K562 (cell line): Measurements from ENCODE around the gene PTCH2. TPM values are rescaled to one million over a fixed set of nuclear protein-coding genes. Genes with fewer than 3 reads are reported as not detected.

Source experiments
- ATF6 ChIP-seq: sonication (generic); formaldehyde crosslinking; IDR thresholded peaks from 2 replicates; pipeline ENCODE4 v1.4.0; 2020; ENCODE audit warnings: mild to moderate bottlenecking, missing genetic modification reagents
- CBFA2T2 ChIP-seq: fragments of 450-650 bp; conservative IDR thresholded peaks from 2 replicates; pipeline ENCODE4 v1.6.1; 2017; ENCODE audit warnings: mild to moderate bottlenecking
- E2F4 ChIP-seq: sonication (generic); formaldehyde crosslinking; IDR thresholded peaks from 2 replicates; pipeline ENCODE4 v1.8.0; 2022; ENCODE audit warnings: mild to moderate bottlenecking, low read depth, missing genetic modification reagents
- ETV6 ChIP-seq, 3 experiments: fragments of 150-350 bp in 1 of 3; sonication (generic) in 1 of 3; formaldehyde crosslinking in 1 of 3; IDR thresholded peaks; 2 replicates each; pipeline versions ENCODE4 v1.6.1 to v1.8.0; 2014 to 2022; ENCODE audit warnings: borderline replicate concordance in 2 of 3, low read depth in 2 of 3, antibody characterized with exemption in 1 of 3, low read length in 1 of 3, mild to moderate bottlenecking in 1 of 3, missing genetic modification reagents in 1 of 3
- HDAC6 ChIP-seq: IDR thresholded peaks from 2 replicates; pipeline ENCODE4 v1.6.1; 2012; ENCODE audit warnings: low read depth, mild to moderate bottlenecking, control low read depth, inconsistent platforms, low read length, moderate library complexity
- HNRNPK ChIP-seq: fragments of 200-400 bp; formaldehyde crosslinking; IDR thresholded peaks from one replicate; pipeline ENCODE4 v1.6.1; 2018; ENCODE audit warnings: mild to moderate bottlenecking, low read depth, low read length; ENCODE audit not compliant: poor library complexity, severe bottlenecking
- IRF9 ChIP-seq: fragments of 450-650 bp; IDR thresholded peaks from 2 replicates; pipeline ENCODE4 v1.6.1; 2016; ENCODE audit warnings: missing biosample characterization, missing genetic modification characterization
- NR2C1 ChIP-seq, 2 experiments: fragments of 450-650 bp; IDR thresholded peaks; 2 replicates each; pipeline ENCODE4 v1.6.1; 2017; ENCODE audit warnings: mild to moderate bottlenecking in 2 of 2, antibody characterized with exemption in 1 of 2, inconsistent platforms in 1 of 2, missing compliant biosample characterization in 1 of 2, missing genetic modification characterization in 1 of 2
- PCBP1 ChIP-seq: fragments of 200-400 bp; formaldehyde crosslinking; IDR thresholded peaks from 2 replicates; pipeline ENCODE4 v1.6.1; 2018; ENCODE audit warnings: mild to moderate bottlenecking, low read depth, low read length; ENCODE audit not compliant: poor library complexity, severe bottlenecking
- SAFB ChIP-seq: fragments of 200-400 bp; formaldehyde crosslinking; IDR thresholded peaks from 2 replicates; pipeline ENCODE4 v1.6.1; 2017; ENCODE audit warnings: low read depth, low read length, borderline replicate concordance
- TBL1XR1 ChIP-seq, 2 experiments: IDR thresholded peaks; 2 replicates each; pipeline ENCODE4 v1.6.1; 2012; ENCODE audit warnings: improper control_type of control experiment in 2 of 2, low read length in 2 of 2, mild to moderate bottlenecking in 1 of 2
- XRCC3 ChIP-seq: fragments of 450-650 bp; IDR thresholded peaks from 2 replicates; pipeline ENCODE4 v1.6.1; 2017; ENCODE audit warnings: mild to moderate bottlenecking, moderate library complexity
- ZNF134 ChIP-seq: fragments of 250-450 bp; sonication (Bioruptor Pico); conservative IDR thresholded peaks from 2 replicates; pipeline ENCODE4 v1.4.0; 2020
- ZNF24 ChIP-seq: fragments of 450-650 bp; IDR thresholded peaks from 2 replicates; pipeline ENCODE4 v1.6.1; 2016
- ZNF311 ChIP-seq: fragments of 250-450 bp; sonication (Bioruptor Pico); IDR thresholded peaks from 2 replicates; pipeline ENCODE4 v1.4.0; 2020; ENCODE audit warnings: mild to moderate bottlenecking, moderate library complexity
- ZNF707 ChIP-seq: fragments of 250-450 bp; sonication (Bioruptor Pico); conservative IDR thresholded peaks from 2 replicates; pipeline ENCODE4 v1.8.0; 2022; ENCODE audit warnings: inconsistent platforms, mild to moderate bottlenecking, moderate library complexity
- ZNF76 ChIP-seq: fragments of 250-450 bp; sonication (Bioruptor Pico); IDR thresholded peaks from 2 replicates; pipeline ENCODE4 v1.4.0; 2020; ENCODE audit warnings: mild to moderate bottlenecking, moderate library complexity, borderline replicate concordance
- polyA plus RNA-seq, 8 experiments: library from polyadenylated mRNA; depleted of rRNA in 4 of 8; stranded (reverse) in 5 of 8; unstranded in 3 of 8; fragments of >200 nt; fragmentation: Nextera tagmentation in 2 of 8; fragmentation: Illumina TruSeq in 1 of 8; extraction: Ambion mirVana in 2 of 8; extraction: Trizol in 1 of 8; gene quantifications; 2 replicates each; pipeline versions ENCODE4 v1.2.1 to v1.2.3, GENCODE V29; 2011 to 2014; ENCODE audit warnings: inconsistent platforms in 1 of 8, missing spikeins in 1 of 8
- total RNA-seq, 7 experiments: library from RNA; depleted of rRNA in 6 of 7; stranded (reverse); fragments of >200 nt in 6 of 7; fragmentation: Illumina TruSeq in 2 of 7; extraction: Trizol in 2 of 7; gene quantifications; 2 replicates each; pipeline versions ENCODE4 v1.2.1 to v1.2.3, GENCODE V29; 2011 to 2021; ENCODE audit warnings: low replicate concordance in 1 of 7
- TF ChIP-seq, protein P1 (sequence below): fragments of 450-650 bp; IDR thresholded peaks from 2 replicates; pipeline ENCODE4 v1.6.1; 2017; ENCODE audit warnings: antibody characterized with exemption, mild to moderate bottlenecking

PTCH2 gene
- total and polyA plus RNA-seq, 9 of the 15 experiments (the other 6 are each of a cell fraction or from before 2014, with no cell fraction given), result 0.15 to 27.3 (median 0.48) TPM; not detected in 1

DNA sequence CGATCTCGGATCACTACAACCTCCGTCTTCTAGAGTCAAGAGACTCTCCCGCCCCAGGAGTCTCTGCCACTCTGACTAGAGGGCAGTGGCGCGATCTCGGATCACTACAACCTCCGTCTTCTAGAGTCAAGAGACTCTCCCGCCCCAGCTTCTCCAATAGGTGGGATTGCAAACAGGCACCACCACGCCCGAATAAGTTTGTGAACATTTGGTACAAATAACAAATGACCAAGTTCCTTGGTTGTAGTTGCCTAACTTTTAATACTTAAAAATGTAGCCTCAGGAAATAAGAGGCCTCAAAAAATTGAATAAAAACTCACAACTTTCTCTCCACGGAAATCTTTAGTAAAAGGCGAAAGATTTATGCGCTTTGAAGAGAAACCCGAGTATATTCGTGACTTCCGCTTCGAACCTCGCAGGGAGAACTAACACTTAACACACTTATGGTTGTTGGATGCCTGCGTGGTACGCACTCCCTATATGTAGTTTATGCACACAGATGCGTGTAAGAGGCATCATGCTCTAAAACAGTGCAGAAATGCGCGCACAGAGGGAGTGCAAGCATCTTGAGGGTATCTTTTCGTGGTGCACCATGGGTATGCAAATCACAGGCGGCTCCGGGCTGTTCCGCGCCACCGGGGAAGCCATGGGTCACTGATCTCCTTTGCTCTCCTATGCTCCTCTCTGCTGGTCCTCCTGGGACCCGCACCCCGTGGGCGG lies 23.3 kb downstream of the PTCH2 start (continued):
- TF ChIP-seq PCBP1 (no peak), ZNF707 (CRISPR knock-in tag) (no peak), E2F4 (no peak), HNRNPK (no peak), ETV6 (IDR thresholded peaks at IDR 0.05; ENCODE audit: borderline replicate concordance in 1 of 2, low read depth in 2 of 2, low read length in 1 of 2) (peak in 1 of 2 experiments; percentile 87; a peak in 2 of 4 replicates), ETV6 (CRISPR knock-in tag; IDR thresholded peaks at IDR 0.05; ENCODE audit: borderline replicate concordance) (peak; percentile 88; the same call in 1 of the 2 replicates), HDAC6 (no peak; the same call in 1 of the 2 replicates), XRCC3 (no peak), SAFB (no peak), CBFA2T2 (peak; percentile 26; the same call in 1 of the 2 replicates), NR2C1 (IDR thresholded peaks at IDR 0.05) (peak; percentile 62; the same call in 1 of the 2 replicates), NR2C1 (tag; IDR thresholded peaks at IDR 0.05) (peak; percentile 74), ZNF76 (CRISPR knock-in tag) (peak; percentile 85; the same call in 1 of the 2 replicates), IRF9 (tag) (0 out of 2 replicates have a peak, but pooled peaks have one; percentile 44), TBL1XR1 (IDR thresholded peaks at IDR 0.05; ENCODE audit: low read length in 2 of 2) (peak in 1 of 2 experiments; percentile 12), ZNF311 (CRISPR knock-in tag) (no peak), ZNF134 (no peak), ATF6 (peak; percentile 99), ZNF24 (peak; percentile 77)
- TF ChIP-seq, protein P1, sequence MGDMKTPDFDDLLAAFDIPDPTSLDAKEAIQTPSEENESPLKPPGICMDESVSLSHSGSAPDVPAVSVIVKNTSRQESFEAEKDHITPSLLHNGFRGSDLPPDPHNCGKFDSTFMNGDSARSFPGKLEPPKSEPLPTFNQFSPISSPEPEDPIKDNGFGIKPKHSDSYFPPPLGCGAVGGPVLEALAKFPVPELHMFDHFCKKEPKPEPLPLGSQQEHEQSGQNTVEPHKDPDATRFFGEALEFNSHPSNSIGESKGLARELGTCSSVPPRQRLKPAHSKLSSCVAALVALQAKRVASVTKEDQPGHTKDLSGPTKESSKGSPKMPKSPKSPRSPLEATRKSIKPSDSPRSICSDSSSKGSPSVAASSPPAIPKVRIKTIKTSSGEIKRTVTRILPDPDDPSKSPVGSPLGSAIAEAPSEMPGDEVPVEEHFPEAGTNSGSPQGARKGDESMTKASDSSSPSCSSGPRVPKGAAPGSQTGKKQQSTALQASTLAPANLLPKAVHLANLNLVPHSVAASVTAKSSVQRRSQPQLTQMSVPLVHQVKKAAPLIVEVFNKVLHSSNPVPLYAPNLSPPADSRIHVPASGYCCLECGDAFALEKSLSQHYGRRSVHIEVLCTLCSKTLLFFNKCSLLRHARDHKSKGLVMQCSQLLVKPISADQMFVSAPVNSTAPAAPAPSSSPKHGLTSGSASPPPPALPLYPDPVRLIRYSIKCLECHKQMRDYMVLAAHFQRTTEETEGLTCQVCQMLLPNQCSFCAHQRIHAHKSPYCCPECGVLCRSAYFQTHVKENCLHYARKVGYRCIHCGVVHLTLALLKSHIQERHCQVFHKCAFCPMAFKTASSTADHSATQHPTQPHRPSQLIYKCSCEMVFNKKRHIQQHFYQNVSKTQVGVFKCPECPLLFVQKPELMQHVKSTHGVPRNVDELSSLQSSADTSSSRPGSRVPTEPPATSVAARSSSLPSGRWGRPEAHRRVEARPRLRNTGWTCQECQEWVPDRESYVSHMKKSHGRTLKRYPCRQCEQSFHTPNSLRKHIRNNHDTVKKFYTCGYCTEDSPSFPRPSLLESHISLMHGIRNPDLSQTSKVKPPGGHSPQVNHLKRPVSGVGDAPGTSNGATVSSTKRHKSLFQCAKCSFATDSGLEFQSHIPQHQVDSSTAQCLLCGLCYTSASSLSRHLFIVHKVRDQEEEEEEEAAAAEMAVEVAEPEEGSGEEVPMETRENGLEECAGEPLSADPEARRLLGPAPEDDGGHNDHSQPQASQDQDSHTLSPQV, result peak; percentile 83
